Retinal pigment epithelial cell (primary cell): ENCODE measurements around the gene ERO1A.
"Not testable (repeated sequence)": the region's sequence is repeated elsewhere in the genome, so short reads cannot be mapped to it uniquely, and the experiment has no call there.

Experiments
- DNase-seq: peaks from one replicate; pipeline ENCODE4 v3.0.0-alpha.2; 2010; ENCODE audit warnings: low read depth
- H3K4me3 ChIP-seq: 2 replicates; pipeline ENCODE4 v1.5.1; 2011; ENCODE audit warnings: mild to moderate bottlenecking, low read length, control low read depth, moderate library complexity
- TF ChIP-seq, protein P1 (sequence below): conservative IDR thresholded peaks from 2 replicates; pipeline ENCODE4 v1.5.1; 2011; ENCODE audit warnings: low read depth, low read length, control low read depth, inconsistent platforms

The ERO1A gene

GRCh38 chr14:52729925-52730708, 34.8 kb upstream of the ERO1A start, which contains the start of gene STYX:
STYX (plus strand) TSS chr14:52730166; CDS start chr14:52730475, 309 bp downstream.
- DNase-seq = peak; percentile 94
- H3K4me3 ChIP-seq = peak within 1 kb of the TSS; percentile 97
- TF ChIP-seq, protein P1, sequence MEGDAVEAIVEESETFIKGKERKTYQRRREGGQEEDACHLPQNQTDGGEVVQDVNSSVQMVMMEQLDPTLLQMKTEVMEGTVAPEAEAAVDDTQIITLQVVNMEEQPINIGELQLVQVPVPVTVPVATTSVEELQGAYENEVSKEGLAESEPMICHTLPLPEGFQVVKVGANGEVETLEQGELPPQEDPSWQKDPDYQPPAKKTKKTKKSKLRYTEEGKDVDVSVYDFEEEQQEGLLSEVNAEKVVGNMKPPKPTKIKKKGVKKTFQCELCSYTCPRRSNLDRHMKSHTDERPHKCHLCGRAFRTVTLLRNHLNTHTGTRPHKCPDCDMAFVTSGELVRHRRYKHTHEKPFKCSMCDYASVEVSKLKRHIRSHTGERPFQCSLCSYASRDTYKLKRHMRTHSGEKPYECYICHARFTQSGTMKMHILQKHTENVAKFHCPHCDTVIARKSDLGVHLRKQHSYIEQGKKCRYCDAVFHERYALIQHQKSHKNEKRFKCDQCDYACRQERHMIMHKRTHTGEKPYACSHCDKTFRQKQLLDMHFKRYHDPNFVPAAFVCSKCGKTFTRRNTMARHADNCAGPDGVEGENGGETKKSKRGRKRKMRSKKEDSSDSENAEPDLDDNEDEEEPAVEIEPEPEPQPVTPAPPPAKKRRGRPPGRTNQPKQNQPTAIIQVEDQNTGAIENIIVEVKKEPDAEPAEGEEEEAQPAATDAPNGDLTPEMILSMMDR = no peak

DNA sequence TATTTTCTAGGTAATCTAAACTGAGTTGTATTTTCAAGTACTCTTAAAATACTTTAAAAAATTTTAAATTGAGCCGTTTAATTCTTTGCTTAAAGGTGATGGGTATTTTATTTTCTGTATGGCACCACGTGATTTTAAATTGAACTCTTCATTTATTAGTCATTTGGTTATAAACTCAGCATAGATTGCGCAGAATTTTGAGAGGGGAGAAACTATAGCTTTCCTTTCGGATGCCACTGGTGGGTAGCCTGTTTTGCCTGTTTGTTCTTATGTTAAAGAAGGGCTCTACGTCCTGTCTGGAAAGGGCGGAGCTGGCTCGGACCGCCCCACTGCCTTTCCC, 34.2 kb upstream of the ERO1A start:
- DNase-seq = no peak
- TF ChIP-seq, protein P1 = no peak
- H3K4me3 ChIP-seq = peak overlapping the region; percentile 53

DNA sequence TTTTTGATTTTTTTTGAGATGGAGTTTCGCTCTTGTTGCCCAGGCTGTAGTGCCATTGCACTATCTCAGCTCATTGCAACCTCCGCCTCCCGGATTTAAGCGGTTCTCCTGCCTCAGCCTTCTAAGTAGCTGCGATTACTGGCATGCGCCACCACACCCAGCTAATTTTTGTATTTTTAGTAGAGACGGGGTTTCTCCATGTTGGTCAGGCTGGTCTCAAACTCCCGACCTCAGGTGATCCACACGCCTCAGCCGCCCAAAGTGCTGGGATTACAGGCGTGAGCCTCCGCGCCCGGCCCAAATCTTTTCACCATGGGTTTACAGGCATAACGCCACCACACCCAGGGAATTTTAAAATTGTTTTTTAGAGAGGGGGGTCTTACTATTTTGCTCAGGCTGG, 33.7 kb upstream of the ERO1A start:
- H3K4me3 ChIP-seq, DNase-seq: not testable (repeated sequence)

- not testable (repeated sequence) for H3K4me3 ChIP-seq, DNase-seq
These were observed 32.2 kb upstream of the ERO1A start for GRCh38 chr14:52727509-52727908.

GRCh38 chr14:52724360-52724644, 28.9 kb upstream of the ERO1A start:
- DNase-seq = no peak
- TF ChIP-seq, protein P1 = no peak
- no peak overlapping the region for H3K4me3 ChIP-seq

DNA sequence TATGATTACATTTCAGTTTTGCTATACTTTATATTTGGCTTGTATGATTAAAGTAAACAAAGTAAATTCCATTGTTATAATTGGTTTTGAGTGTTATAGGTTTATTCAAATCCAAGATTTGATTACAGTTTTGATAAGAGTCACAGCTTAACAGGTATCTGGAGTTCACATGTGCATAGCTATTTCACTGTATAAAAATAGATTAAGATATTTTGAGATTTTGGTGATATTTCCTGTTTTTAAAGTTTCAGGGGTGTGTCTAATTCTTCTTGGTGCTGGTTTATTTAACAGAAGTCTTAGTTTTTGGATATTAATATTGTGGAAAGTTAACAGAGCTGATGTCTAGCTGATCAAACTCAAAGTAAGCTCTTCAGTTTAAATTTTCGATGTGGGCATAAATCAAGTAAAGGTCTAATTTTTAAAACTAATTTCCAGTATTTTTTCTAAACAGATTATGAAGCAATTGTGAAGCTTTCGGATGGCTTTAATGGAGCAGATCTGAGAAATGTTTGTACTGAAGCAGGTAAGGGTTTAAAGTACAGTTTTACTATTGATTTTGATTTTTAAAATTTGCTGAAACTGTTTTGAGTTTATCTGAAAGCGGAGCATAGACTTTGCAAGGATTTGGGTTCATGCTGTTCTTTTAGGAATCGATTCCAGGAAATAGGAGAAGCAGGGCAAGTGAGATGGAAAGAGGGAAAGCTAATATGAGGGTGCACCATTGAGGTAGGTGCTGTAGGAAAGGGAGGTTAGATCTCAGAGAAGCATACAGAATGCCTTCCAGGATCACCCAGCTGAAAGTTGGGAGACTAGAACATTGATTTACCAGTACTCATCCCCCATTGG, 28.4 kb upstream of the ERO1A start:
- no peak overlapping the region for H3K4me3 ChIP-seq
- TF ChIP-seq, protein P1 = no peak
- no peak for DNase-seq

DNA sequence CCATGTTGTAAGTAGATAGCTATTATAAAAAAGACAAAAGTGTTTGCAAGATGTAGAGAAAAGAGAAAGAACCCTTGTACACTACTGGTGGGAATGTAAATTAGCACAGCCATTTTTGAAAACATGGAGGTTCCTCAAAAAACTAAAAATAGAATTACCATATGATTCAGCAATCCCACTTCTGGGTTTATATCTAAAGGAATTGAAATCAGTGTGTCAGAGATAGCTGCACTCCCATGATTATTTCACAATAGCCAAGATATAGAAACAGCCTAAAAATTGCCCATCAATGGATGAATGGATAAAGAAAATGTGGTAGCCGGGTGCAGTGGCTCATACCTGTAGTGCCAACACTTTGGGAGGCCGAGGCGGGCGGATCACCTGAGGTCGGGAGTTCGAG, 20.8 kb upstream of the ERO1A start:
- TF ChIP-seq, protein P1 = no peak
- DNase-seq = no peak
- H3K4me3 ChIP-seq = no peak overlapping the region

DNA sequence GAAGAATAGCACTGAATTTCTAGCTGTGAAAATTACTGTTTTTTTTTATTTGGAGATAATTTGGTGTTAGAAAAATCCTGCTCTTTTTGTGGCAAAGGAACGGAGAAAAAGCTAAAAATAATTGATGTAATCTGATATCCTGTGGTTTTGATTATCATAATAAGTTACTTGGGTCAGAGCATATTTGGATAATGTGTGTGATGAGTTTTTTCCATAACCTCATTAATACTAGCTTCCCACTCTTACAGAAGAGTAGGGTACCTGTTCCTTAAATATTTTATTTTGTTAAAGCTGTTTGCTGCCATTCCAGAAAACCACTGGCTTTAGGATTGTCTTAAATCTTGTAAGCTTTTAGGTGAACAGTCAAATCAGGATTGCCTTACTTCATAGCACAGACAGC, 16.3 kb upstream of the ERO1A start:
- TF ChIP-seq, protein P1 = no peak
- DNase-seq = no peak
- H3K4me3 ChIP-seq = no peak overlapping the region
